HG03095 (cell line): ENCODE results near the gene SYDE2.
"Not testable (repeated sequence)": the region's sequence is repeated elsewhere in the genome, so short reads cannot be mapped to it uniquely, and the experiment has no call there.

Experiments used
- ATAC-seq: cut with Tn5 transposase; IDR thresholded peaks from one replicate; pipeline ENCODE4 v1.9.1; 2021; ENCODE audit warnings: moderate library complexity; ENCODE audit not compliant: unreplicated experiment

Gene SYDE2

GRCh38 chr1:85178396-85178795, 22.4 kb downstream of the SYDE2 start:
- no peak for ATAC-seq

- ATAC-seq = no peak
These were observed 26.3 kb downstream of the SYDE2 start for GRCh38 chr1:85174503-85174902.

DNA sequence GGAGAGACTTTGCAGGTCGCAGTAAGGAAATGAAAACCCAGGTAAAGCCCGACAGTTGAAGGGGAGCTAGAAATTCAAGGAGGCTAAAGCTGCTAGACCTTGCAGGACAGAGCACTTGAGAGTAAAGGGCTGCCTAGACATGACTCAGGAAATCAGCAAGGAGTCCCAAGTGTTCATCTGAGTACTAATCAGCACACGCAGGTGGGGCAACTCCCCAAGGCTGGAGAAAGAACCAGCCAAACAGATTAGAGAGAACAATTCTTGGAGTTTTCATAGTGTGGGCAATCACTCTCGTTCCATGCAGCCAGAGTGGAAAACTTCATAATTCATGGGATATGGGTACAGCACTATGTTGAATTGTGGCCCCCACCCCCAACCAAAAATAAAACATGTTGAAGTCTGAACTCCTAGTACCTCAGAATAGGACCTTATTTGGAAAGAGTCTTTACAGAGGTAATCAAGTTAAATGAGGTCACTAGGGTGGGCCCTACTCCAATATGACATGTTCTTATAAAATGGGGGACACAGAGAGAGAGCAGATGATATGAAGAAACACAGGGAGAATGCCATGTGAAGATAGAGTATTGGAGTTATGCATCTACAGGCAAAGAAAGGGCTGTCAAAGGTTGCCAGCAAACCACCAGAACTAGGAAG, 28.0 kb downstream of the SYDE2 start:
- no peak for ATAC-seq

DNA sequence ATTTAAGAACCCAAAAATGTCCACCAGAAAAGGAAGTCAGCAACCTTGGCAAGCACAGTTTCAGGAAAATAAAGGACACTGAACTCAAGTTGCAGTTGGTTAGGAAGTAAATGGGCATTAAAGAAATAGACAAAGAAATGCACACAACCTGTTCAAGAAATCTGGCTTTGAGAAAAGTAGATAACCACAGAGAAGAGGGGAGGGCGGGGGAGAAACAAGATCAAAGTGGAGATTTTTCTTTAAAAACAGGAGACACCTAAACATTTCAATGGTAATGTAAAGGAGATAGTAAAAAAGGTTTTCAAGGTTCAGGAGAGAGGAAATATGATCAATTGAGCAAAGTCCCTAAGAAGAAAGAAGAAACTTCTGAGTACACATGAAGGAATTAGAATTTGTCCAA, 29.1 kb downstream of the SYDE2 start:
- no peak for ATAC-seq

GRCh38 chr1:85168884-85169283, 31.9 kb downstream of the SYDE2 start:
- no peak for ATAC-seq

DNA sequence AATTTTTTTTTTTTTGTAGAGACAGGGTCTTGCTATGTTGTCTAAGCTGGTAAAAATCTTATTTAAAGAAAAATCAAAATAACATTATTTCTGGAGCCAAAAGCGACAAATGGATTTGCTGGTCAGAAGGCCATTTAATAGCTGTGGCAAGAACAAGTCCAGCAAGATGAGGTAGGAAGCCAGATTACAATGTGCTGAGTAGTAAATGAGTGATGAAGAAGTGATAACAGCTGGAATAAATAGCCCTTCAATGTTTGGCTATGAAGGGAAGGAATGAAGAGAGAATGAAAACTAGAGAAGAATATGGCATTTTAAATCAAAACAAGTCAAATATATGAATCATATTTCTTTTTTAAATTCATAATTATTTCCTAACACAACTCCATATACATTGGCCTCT, 34.5 kb downstream of the SYDE2 start:
- ATAC-seq = no peak

GRCh38 chr1:85158910-85159309, 41.9 kb downstream of the SYDE2 start:
- no peak for ATAC-seq

- no peak for ATAC-seq
These were observed 43.4 kb downstream of the SYDE2 start for GRCh38 chr1:85157436-85157835.

- peak; percentile 67 for ATAC-seq
These were observed 47.5 kb downstream of the SYDE2 start for GRCh38 chr1:85153149-85153891.

- ATAC-seq = no peak
These were observed 49.4 kb downstream of the SYDE2 start for GRCh38 chr1:85151446-85151845.

DNA sequence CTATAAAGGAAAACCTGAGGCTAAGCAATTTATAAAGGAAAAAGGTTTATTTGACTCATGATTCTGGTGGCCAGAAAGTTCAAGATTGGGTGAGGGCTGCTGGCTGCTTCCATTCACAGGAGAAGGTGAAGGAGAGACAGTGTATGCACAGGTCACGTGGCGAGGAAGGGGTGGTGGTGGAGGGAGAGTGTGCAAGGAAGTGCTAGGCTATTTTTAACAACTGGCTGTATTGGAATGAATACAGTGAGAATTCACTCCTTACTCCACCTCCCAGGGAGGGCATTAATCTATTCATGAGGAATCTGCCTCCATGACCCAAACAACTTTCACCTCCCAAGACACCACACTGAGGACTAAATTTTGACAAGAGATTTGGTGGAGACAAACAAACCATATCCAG, 51.0 kb downstream of the SYDE2 start:
- no peak for ATAC-seq

DNA sequence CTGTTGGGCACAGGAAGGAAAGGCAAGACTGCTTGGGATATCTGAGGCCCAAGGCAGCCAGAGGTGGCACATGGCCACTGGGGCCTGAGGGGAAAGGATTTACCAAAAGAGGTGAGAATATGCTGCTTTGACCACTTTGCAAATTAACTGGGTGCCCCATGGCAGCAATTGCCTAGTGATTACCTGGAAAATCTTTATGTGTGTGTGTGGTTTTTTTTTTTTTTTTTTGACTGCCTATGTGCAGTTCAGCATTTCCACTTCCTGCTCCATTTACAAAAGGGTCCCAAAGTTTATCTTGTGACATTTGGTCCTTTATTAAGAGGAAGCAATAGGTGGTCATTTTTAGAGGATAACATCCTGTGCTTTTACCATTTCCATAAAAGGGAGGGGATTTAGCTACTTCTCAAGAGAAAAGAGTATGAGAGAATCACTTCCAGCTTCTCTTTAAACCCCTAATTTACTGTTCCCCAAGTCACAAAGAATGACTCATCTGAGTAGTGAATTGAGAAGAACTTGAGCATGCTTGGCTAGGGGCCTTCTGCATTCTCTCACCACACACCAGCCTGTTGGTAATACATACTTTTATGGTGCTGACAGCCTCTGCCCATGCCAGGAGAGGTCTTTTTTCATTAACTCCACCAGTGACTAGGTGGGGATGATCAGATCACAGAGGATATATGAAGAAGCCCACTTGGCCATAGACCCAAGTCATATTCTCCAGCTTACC, 52.1 kb downstream of the SYDE2 start:
- peak; percentile 95 for ATAC-seq

DNA sequence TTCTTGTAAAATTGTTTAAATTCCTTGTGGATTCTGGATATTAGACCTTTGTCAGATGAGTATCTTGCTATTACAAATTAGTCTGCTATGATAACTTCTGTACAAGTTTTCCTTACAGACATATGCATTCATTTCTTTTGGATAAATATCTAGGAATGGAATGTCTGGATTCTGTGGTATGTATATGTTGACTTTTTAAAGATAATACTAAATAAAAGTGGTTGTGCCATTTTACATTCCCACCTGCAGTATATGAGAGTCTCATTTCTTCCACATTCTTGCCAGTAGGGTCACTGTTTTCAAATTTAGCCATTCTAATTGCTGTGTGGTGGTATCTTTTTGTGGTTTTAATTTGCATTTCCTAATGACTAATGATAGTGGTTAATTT, 53.9 kb downstream of the SYDE2 start:
- no peak for ATAC-seq

GRCh38 chr1:85146298-85146971, 54.4 kb downstream of the SYDE2 start:
- ATAC-seq = not testable (repeated sequence)

DNA sequence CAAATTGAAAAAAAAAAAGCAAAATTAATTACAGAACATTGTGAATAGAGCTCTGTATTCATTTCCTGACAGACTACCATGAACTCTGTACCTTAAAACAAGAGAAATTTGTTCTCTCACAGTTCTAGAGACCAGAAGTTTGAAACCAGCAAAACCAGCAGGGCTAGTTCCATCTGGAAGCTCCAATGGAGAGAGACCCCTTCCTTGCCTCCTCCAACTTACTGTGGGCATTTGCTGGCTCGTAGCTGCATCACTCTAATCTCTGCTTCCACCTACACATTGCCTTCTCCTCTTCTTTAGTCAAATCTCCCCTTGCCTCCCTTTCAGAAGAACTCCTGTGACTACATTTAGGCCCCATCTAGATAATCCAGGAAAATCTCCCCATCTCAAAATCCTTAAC, 56.5 kb downstream of the SYDE2 start:
- no peak for ATAC-seq

- ATAC-seq = no peak
These were observed 58.1 kb downstream of the SYDE2 start for GRCh38 chr1:85142753-85143152.

- ATAC-seq = not testable (repeated sequence)
These were observed 62.4 kb downstream of the SYDE2 start for GRCh38 chr1:85138439-85138838.

- ATAC-seq = no peak
These were observed 63.2 kb downstream of the SYDE2 start for GRCh38 chr1:85137660-85138059.

DNA sequence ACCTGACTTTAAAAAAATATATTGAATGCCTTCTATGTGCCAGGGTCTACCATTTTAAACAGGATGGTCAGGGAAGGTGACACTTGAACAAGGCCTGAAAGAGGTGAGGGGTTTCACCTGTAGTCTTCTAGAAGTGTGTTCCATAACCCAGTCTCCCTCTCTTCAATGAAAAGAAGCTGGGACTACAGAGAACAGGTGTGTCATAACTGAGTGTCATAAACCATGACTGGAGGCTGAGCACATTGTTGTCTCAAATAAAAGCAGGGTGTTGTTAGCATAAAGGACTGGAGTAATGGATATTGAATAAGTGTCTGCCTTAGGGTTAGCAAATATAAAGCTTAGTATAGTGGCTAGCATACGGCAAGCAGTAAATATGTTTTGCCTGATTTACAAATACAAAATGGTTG, 65.4 kb downstream of the SYDE2 start:
- no peak for ATAC-seq

DNA sequence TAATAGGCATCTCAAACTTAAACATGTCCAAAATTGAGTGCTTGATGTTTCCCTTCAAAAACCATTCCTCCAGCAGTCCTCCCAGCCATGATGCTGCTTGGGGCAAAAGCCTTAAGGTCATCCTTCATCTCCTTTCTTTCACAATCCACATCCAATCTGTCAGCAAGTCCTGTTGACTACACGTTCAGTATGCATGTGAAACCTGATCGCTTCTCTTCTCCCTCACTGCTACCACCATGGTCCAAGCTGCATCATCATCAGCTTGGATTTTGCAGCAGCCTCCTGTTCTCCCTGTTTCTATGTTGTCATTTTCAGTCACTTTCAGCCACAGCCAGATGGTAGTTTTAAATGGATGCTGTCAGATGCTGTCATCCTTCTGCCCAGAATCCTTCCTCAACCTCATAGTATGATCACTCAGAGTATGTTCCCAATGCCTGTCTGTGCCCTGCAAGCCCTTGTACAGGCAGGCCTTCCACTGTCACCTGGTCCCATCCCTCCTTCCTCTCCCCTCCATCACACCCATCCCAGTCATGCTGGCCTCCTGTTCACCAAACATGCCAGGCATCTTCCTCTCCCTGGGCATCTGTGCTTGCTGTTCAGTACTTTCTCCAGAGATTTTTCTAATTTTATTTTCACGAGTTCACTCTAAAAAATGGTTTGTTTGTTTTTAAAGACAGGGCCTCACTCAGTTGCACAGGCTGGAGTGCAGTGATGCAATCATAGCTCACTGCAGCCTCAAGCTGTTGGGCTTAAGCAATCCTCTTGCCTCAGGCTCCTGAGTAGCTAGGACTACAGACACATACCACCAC, 66.0 kb downstream of the SYDE2 start:
- no peak for ATAC-seq
